Retinal pigment epithelial cell (primary cell): Measurements from ENCODE around the gene GON4L.
"Not testable (repeated sequence)": the region's sequence is repeated elsewhere in the genome, so short reads cannot be mapped to it uniquely, and the experiment has no call there.

Experiments
- DNase-seq: peaks from one replicate; pipeline ENCODE4 v3.0.0-alpha.2; 2010; ENCODE audit warnings: low read depth
- H3K4me3 ChIP-seq: 2 replicates; pipeline ENCODE4 v1.5.1; 2011; ENCODE audit warnings: mild to moderate bottlenecking, low read length, control low read depth, moderate library complexity
- CTCF ChIP-seq: conservative IDR thresholded peaks from 2 replicates; pipeline ENCODE4 v1.5.1; 2011; ENCODE audit warnings: low read depth, low read length, control low read depth, inconsistent platforms

GON4L gene

GRCh38 chr1:155761736-155762405, 95.1 kb downstream of the GON4L start:
- no peak for DNase-seq
- no peak for TF ChIP-seq CTCF
- no peak overlapping the region for H3K4me3 ChIP-seq

GRCh38 chr1:155760751-155761475, 96.1 kb downstream of the GON4L start:
- TF ChIP-seq CTCF: no peak
- DNase-seq: no peak
- H3K4me3 ChIP-seq: no peak overlapping the region

GRCh38 chr1:155759966-155760630, 96.9 kb downstream of the GON4L start:
- TF ChIP-seq CTCF: no peak
- H3K4me3 ChIP-seq: no peak overlapping the region
- no peak for DNase-seq

GRCh38 chr1:155759017-155759416, 98.0 kb downstream of the GON4L start:
- H3K4me3 ChIP-seq: not testable (repeated sequence)

GRCh38 chr1:155748141-155748540, 108.9 kb downstream of the GON4L start:
- not testable (repeated sequence) for DNase-seq, H3K4me3 ChIP-seq

More at GRCh38 chr1:155759017-155759416, 98.0 kb downstream of the GON4L start:
- not testable (repeated sequence) for DNase-seq

- not testable (repeated sequence) for DNase-seq, H3K4me3 ChIP-seq
Measured at GRCh38 chr1:155747586-155747985, 109.4 kb downstream of the GON4L start.

GRCh38 chr1:155745284-155746228, 111.5 kb downstream of the GON4L start:
- peak; percentile 95 for DNase-seq
- peak overlapping the region; percentile 81 for H3K4me3 ChIP-seq

GRCh38 chr1:155744711-155745283, 112.2 kb downstream of the GON4L start:
- TF ChIP-seq CTCF: no peak
- H3K4me3 ChIP-seq: peak overlapping the region; percentile 81
- DNase-seq: no peak
